ENCODE results near the gene PPP1R9B. TPM values are rescaled to one million over a fixed set of nuclear protein-coding genes. Genes with fewer than 3 reads are reported as not detected.

The PPP1R9B gene
- total RNA-seq, 4 donors from 2014 or later: 14.0 to 29.2 (median 20.0) TPM

DNA sequence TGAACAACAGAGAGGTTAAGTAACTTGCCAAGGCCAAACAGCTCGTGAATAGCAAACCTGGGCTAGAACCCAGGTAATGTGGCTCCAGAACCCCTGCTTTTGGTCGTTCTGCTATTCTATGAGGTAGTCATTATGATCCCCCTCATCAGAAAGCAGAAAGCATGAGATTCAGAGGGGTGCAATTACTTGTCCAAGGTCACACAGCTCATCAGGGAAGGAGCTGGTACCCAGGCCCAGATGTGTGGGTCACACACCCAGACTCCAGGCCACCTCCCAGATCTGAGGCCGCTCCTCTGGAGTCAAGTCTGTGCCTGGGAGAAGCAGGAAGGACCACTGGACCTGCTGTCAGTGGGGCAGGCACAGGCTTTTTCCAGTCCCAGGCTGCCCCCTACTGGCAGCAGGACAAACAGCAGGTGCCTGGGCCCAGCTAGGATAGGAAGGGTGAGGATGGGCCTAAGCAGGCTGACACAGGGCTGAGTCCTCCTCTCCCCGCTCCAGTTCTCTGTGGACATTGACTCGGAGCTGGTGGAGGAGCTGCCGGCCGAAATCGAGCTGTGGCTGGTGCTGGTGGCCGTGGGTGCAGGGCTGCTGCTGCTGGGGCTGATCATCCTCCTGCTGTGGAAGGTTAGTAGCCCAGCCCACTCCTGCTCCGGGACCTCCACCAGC is 63.1 kb downstream of the PPP1R9B start:
- TF ChIP-seq, protein P1, sequence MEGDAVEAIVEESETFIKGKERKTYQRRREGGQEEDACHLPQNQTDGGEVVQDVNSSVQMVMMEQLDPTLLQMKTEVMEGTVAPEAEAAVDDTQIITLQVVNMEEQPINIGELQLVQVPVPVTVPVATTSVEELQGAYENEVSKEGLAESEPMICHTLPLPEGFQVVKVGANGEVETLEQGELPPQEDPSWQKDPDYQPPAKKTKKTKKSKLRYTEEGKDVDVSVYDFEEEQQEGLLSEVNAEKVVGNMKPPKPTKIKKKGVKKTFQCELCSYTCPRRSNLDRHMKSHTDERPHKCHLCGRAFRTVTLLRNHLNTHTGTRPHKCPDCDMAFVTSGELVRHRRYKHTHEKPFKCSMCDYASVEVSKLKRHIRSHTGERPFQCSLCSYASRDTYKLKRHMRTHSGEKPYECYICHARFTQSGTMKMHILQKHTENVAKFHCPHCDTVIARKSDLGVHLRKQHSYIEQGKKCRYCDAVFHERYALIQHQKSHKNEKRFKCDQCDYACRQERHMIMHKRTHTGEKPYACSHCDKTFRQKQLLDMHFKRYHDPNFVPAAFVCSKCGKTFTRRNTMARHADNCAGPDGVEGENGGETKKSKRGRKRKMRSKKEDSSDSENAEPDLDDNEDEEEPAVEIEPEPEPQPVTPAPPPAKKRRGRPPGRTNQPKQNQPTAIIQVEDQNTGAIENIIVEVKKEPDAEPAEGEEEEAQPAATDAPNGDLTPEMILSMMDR (IDR thresholded peaks at IDR 0.05; ENCODE audit: low read depth): no peak

Other genes starting within 250 kb of the PPP1R9B start
- 1 to 10 TPM in 1 of 4 donors, under 1 TPM in 1, not detected in 2; 0.34 to 1.3 TPM for gene DLX4, start 181.5 kb downstream of the PPP1R9B start, total RNA-seq
- under 1 TPM in 1 of 4 donors, not detected in 3; 0.34 TPM for gene DLX3, start 155.5 kb downstream of the PPP1R9B start, total RNA-seq
- 10 to 100 TPM in 3 of 4 donors, 1 to 10 TPM in 1; 9.0 to 98.8 (median 19.3) TPM for gene ITGA3, start 94.6 kb downstream of the PPP1R9B start, total RNA-seq
- gene PDK2, start 55.3 kb downstream of the PPP1R9B start, total RNA-seq: 100 to 1,000 TPM in 1 of 4 donors, 10 to 100 TPM in 3; 37.4 to 157 (median 43.1) TPM
- gene SAMD14, start 20.5 kb downstream of the PPP1R9B start, total RNA-seq: under 1 TPM in 3 of 4 donors, not detected in 1; 0.33 to 0.38 (median 0.34) TPM
- gene SGCA, start 15.3 kb upstream of the PPP1R9B start, total RNA-seq: 1 to 10 TPM in 1 of 4 donors, not detected in 3; 4.4 TPM
- gene COL1A1, start 51.0 kb upstream of the PPP1R9B start, total RNA-seq: 100 to 1,000 TPM in 1 of 4 donors, 10 to 100 TPM in 3; 14.3 to 109 (median 36.6) TPM
- not detected for gene TMEM92, start 123.8 kb upstream of the PPP1R9B start, total RNA-seq
- gene XYLT2, start 195.4 kb upstream of the PPP1R9B start, total RNA-seq: 10 to 100 TPM in 3 of 4 donors, 1 to 10 TPM in 1; 7.2 to 28.8 (median 12.5) TPM
- 10 to 100 TPM; 42.2 to 88.7 (median 48.1) TPM for gene MRPL27, start 222.5 kb upstream of the PPP1R9B start, total RNA-seq
- gene EME1, start 222.6 kb upstream of the PPP1R9B start, total RNA-seq: 1 to 10 TPM in 2 of 4 donors, under 1 TPM in 1, not detected in 1; 0.88 to 1.3 (median 1.2) TPM
- gene LRRC59, start 246.8 kb upstream of the PPP1R9B start, total RNA-seq: 10 to 100 TPM; 36.5 to 91.5 (median 38.2) TPM